Coronary artery (tissue), 2 donors: Measurements from ENCODE around the gene SLC16A6.
"Not testable (repeated sequence)": the region's sequence is repeated elsewhere in the genome, so short reads cannot be mapped to it uniquely, and the experiment has no call there.

Experiments
- DNase-seq: peaks from one replicate; pipeline ENCODE4 v3.0.0-alpha.2; 2017; ENCODE audit warnings: low spot score
- H3K27ac ChIP-seq, 2 donors: fragments of 200-600 bp; sonication (generic); one replicate each; pipeline ENCODE4 v1.5.1; 2016 to 2019
- H3K4me3 ChIP-seq: fragments of 200-600 bp; sonication (generic); 2 replicates; pipeline ENCODE4 v1.5.1; 2016; ENCODE audit warnings: mild to moderate bottlenecking, moderate library complexity
- TF ChIP-seq, protein P1 (sequence below): fragments of 200-600 bp; sonication (generic); IDR thresholded peaks from one replicate; pipeline ENCODE4 v1.5.1; 2019; ENCODE audit warnings: antibody characterized with exemption

SLC16A6 gene

GRCh38 chr17:68288804-68289203, 2.1 kb downstream of the SLC16A6 start:
- TF ChIP-seq, protein P1, sequence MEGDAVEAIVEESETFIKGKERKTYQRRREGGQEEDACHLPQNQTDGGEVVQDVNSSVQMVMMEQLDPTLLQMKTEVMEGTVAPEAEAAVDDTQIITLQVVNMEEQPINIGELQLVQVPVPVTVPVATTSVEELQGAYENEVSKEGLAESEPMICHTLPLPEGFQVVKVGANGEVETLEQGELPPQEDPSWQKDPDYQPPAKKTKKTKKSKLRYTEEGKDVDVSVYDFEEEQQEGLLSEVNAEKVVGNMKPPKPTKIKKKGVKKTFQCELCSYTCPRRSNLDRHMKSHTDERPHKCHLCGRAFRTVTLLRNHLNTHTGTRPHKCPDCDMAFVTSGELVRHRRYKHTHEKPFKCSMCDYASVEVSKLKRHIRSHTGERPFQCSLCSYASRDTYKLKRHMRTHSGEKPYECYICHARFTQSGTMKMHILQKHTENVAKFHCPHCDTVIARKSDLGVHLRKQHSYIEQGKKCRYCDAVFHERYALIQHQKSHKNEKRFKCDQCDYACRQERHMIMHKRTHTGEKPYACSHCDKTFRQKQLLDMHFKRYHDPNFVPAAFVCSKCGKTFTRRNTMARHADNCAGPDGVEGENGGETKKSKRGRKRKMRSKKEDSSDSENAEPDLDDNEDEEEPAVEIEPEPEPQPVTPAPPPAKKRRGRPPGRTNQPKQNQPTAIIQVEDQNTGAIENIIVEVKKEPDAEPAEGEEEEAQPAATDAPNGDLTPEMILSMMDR: no peak
- DNase-seq: no peak
- H3K4me3 ChIP-seq: no peak overlapping the region
- no peak overlapping the region for H3K27ac ChIP-seq

GRCh38 chr17:68288375-68288774, 2.6 kb downstream of the SLC16A6 start:
- no peak overlapping the region for H3K27ac ChIP-seq
- TF ChIP-seq, protein P1: no peak
- H3K4me3 ChIP-seq: no peak overlapping the region
- DNase-seq: no peak

DNA sequence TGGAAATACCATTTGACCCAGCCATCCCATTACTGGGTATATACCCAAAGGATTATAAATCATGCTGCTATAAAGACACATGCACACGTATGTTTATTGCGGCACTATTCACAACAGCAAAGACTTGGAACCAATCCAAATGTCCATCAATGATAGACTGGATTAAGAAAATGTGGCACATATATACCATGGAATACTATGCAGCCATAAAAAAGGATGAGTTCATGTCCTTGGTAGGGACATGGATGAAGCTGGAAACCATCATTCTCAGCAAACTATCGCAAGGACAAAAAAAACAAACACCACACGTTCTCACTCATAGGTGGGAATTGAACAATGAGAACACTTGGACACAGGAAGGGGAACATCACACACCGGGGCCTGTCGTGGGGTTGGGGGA, 9.0 kb downstream of the SLC16A6 start:
- H3K27ac ChIP-seq, DNase-seq, H3K4me3 ChIP-seq: not testable (repeated sequence)

DNA sequence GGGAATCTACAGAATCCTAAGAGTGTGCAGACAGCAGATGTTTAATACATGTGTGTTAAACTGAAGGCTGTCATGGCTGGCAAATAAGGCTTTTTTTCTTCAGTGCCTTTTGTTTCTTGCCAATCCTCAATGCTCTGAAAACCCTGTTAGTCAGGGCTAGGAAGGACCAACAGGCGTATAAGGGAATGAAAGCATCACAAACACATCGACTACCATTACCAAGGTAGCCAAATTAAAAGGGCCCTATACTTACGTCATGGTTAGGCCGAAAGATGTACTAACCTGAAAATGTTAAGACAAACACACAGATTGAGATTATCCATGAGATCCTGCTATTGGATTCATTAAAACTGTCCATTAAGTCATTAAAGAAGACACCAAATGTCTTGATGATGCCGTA, 13.1 kb downstream of the SLC16A6 start:
- TF ChIP-seq, protein P1: no peak
- no peak overlapping the region for H3K4me3 ChIP-seq
- no peak for DNase-seq

DNA sequence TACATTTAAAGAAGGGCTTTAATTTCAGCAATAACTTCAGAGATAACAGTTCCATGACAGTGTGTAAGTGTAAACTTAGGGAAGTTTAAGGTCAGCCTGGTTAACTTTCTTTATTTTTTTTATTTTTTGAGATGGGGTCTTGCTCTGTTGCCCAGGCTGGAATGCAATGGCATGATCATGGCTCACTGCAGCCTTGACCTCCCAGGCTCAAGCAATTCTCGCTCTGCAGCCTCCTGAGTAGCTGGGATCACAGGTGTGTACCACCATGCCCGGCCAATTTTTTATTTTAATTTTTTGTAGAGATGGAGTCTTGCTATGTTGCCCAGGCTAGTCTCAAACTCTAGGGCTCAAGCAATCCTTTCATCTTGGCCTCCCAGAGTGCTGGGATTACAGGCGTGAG, 14.6 kb downstream of the SLC16A6 start:
- DNase-seq, H3K4me3 ChIP-seq, H3K27ac ChIP-seq: not testable (repeated sequence)

More for the DNA sequence above, 13.1 kb downstream of the SLC16A6 start:
- no peak overlapping the region for H3K27ac ChIP-seq

GRCh38 chr17:68273722-68274121, 17.2 kb downstream of the SLC16A6 start:
- TF ChIP-seq, protein P1: no peak
- Histone ChIP-seq H3K4me3 (no peak overlapping the region), H3K27ac (no peak overlapping the region)
- no peak for DNase-seq

GRCh38 chr17:68265833-68266232, 25.1 kb downstream of the SLC16A6 start:
- not testable (repeated sequence) for DNase-seq, H3K4me3 ChIP-seq, H3K27ac ChIP-seq

GRCh38 chr17:68263101-68263681, 27.7 kb downstream of the SLC16A6 start:
- H3K27ac ChIP-seq: peak overlapping the region in 1 of 2 donors; percentile 15
- H3K4me3 ChIP-seq, DNase-seq: not testable (repeated sequence)
- TF ChIP-seq, protein P1: peak; percentile 52

DNA sequence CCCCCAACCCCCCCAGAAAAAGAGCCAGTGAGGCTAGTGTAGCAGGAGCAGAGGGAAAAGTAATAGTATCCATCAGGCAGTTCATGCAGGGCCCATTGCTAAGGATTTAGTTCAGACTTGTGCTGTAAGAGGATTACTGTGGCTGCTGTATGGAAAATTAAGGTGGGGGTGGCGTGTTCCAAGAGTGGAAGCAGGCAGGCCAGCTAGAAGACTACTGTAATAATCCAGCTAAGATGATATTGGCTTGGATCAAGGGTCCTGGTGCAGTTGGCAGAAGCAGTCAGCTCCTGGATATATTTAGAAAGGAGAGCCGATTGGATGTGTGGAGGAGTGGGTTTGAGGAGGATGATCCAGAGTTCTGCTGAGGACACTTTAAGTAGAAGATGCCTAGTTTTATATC, 28.5 kb downstream of the SLC16A6 start:
- H3K27ac ChIP-seq: peak overlapping the region in 1 of 2 donors; percentile 15
- not testable (repeated sequence) for H3K4me3 ChIP-seq, DNase-seq
